HG03469 (cell line): ENCODE results near the gene D2HGDH.
"Not testable (repeated sequence)": the region's sequence is repeated elsewhere in the genome, so short reads cannot be mapped to it uniquely, and the experiment has no call there.

Experiments
- ATAC-seq: cut with Tn5 transposase; IDR thresholded peaks from one replicate; pipeline ENCODE4 v1.9.1; 2021; ENCODE audit warnings: mild to moderate bottlenecking, moderate library complexity, moderate number of reproducible peaks; ENCODE audit not compliant: unreplicated experiment

D2HGDH gene

DNA sequence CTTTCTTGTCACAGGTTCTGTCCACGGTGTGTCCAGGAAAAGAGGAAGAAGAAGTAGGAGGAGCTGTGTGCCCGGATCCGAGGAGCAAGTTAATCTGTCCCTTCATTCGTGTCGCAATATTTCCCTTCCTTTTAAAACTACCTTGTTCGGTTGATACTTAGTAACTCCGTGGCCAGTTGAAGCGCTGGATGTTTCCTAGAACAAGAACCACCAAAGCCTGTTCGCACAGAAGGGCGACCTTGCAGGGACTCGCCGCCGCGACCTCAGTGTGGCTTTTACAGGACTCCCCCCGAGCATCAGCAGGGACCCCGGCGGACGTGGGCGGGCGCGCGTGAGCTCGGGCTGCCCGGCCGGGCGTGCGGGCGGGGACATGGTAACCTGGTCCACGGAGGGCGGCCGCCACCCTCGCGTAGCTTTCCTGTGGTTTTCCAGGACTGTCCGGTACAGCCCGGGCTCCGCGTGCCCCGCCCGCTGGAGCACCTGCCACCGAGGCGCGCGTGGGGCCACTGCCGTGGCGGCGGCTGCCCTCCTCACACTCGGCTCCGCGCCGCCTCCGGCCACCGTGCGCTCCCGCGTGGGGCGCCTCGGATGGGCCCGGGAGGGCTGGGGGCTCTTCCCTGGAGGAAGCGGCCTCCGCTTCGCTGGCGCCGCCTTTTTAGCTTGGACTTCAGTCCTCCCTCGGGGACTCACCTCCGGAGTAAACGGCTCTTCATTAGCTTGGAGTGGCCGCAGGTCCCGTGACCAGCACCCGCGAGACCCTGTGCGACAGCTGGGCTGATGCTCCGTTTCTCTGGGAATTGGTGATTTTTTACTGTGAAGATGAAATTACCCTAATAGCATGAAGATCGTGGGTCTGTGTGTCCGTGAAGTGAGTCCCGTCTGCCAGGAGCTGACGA lies 9.2 kb upstream of the D2HGDH start:
- no peak for ATAC-seq

DNA sequence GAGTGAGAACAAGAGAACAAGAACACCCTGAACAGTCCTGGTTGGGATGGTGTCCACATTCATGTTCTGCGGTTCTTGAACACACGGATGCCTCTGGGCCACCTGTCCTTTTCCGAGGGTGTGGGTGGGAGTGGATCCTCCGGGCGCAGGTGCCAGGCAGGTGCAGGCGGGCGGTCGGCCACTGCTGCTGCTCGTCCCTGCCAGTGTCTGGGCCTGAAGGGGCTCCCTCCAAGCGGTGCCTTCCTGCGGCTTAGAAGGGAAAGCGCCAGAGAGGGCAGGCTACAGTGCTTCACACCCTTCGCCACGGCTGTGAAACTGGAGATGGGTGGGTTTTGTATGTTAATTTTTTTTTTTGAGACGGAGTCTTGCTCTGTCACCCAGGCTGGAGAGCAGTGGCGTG lies 8.0 kb upstream of the D2HGDH start:
- ATAC-seq = no peak

DNA sequence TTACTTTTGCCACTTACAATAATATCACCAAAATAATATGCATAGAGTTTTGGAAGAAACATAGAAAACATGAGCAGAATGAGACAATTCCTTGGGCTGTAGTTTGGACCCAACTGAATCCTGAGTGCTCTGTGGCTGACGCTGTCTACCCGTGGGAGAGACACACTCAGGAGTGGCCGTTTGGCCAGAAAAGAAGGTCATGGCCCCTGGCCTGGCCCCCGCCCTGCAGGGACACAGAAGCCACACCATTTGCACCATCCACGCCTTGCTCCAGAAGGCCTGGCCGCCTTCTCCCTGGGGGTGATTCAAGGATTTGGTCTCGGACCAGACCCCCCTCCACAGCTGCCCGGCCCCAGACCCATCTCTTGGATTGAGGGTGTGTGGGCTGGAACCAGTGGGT lies 6.4 kb upstream of the D2HGDH start:
- no peak for ATAC-seq

DNA sequence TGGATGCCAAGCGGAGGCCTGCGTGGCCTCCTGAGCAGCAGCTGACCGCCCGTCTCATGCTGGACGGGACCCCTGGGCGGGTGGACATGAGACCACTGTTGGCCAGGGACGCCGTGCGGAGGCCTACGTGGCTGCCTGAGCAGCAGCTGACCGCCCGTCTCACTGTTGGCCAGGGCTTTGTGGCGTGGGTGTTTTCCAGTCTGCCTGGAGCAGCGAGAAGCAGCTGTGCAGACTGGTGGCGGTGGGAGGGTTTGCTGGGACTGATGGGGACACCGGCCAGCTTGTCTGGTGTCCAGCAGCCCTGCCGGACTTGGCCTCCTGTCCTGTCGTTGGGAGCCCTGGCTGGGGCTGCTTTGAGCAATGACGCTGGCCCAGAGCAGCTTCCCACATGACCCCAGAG lies 5.8 kb upstream of the D2HGDH start:
- ATAC-seq = no peak

DNA sequence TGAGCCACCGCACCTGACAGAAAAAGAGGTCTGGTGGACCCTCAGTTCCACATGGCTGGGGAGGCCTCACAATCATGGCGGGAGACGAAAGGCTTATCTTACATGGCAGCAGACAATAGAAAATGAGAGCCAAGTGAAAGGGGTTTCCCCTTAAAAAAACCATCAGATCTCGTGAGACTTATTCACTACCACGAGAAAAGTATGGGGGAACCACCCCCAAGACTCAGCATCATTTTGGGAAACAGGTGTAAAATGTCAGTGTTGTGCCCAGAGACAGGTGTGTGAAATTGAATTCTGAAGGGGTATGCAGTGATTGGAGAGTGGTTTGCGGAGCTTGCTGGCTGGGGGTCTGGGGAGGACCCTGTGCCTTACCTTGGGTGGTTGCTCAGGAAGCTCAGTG lies 4.6 kb upstream of the D2HGDH start:
- no peak for ATAC-seq

DNA sequence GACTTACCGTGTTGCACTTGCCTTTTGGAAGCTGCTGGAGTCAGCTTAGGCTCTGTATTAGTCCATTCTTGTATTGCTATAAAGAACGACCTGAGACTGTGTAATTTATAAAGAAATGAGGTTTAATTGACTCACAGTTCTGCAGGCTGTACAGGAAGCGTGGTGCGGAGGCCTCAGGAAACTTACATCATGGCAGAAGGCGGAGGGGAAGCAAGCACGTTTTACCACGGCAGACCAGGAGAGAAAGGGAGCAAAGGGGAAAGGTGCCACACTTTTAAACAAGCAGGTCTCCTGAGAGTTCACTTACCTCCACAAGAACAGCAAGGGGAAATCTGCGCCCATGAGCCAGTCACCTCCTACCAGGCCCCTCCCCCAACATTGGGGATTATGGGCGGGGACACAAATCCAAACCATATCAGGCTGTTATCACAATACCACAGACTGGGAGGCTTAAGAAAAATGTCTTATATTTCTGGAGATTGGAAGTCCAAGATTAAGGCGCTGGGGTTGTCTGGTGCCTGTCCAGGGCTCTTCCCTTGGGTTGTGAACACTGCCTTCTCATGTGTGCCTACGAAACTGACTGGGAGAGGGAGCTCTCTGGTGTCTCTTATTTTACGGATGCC lies 3.6 kb upstream of the D2HGDH start:
- ATAC-seq = no peak

DNA sequence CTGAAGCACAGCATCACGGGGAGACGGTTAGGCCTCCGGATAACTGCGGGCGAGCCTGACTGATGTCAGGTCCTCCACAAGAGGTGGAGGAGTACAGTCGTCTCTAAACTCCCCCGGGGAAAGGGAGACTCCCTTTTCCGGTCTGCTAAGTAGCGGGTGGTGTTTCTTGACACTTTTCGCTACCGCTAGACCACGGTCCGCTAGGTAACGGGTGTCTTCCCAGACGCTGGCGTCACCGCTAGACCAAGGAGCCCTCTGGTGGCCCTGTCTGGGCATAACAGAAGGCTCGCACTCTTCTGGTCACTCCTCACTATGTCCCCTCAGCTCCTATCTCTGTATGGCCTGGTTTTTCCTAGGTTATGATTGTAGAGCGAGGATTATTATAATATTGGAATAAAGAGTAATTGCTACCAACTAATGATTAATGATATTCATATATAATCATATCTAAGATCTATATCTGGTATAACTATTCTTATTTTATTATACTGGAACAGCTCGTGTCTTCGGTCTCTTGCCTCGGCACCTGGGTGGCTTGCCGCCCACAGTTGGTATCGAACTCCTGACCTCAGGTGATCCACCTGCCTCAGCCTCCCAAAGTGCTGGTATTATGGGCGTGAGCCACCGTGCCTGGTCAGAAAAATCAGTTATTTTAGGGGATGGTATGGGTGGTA lies 1.8 kb upstream of the D2HGDH start:
- ATAC-seq = not testable (repeated sequence)

DNA sequence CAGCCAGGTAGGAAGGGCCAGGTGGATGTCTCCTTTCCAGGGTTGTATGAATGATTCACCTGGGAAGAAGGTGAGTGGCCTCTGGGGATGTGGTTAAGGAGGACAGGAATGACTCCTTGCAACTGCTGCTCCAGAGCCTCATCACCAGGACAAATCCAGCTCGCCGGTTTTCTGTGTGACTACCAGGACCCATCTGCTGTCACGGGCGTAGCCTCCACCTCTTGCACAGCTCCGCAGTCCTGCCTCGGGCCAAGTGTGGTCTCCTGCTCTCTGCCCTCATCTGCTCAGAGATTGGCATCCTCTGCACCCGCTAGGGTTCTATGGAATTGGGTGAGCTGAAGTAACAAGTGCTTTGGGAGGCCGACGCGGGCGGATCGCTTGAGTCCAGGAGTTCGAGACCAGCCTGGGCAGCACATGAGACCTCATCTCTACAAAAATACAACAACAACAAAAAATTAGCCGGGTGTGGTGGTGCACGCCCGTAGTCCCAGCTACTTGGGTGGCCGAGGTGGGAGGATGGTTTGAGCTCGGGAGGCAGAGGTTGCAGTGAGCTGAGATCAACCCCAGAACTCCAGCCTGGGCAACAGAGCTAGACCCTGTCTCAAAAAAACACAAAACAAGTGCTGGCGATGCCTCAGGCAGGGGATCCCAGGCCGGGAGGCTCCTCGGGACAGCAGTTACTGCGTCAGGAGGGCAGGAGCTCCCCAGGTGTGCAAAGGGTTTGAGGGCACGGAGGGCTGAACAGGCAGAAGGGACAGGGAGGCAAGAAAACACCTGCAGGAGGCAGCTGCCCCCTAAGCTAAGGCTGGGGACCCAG lies 831 bp upstream of the D2HGDH start:
- ATAC-seq = no peak

DNA sequence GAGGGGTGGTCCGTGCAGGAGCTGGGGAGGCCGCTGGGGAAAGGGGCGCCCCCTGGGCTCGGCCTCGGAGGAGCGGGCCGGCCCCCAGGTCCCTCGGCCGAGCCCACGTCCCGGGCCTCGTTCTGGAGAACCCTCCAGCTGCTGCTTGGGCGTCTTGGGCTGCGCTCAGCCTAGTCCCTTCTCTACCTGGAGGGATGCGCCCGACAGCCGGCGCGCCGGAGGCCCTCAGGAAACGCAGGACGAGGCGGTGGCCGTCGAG lies 293 bp upstream of the D2HGDH start:
- peak; percentile 14 for ATAC-seq

DNA sequence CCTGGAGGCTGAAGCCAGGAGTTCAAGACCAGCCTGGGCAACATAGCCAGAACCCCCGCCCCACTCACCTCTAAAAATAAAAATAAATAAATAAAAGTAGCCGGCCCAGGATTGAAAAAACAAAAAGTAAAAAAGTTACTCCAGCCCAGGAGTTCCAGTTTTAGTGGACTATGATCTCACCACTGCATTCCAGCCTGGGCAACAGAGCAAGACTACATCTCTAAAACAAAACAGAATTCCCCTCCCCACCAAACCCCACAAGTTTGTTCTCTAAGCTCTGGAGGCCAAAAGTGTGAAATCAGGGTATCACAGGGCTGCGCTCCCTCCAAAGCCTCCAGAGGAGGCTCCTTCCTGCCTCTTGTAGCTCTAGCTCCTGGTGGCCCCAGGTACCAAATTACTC lies 1.7 kb downstream of the D2HGDH start:
- no peak for ATAC-seq

DNA sequence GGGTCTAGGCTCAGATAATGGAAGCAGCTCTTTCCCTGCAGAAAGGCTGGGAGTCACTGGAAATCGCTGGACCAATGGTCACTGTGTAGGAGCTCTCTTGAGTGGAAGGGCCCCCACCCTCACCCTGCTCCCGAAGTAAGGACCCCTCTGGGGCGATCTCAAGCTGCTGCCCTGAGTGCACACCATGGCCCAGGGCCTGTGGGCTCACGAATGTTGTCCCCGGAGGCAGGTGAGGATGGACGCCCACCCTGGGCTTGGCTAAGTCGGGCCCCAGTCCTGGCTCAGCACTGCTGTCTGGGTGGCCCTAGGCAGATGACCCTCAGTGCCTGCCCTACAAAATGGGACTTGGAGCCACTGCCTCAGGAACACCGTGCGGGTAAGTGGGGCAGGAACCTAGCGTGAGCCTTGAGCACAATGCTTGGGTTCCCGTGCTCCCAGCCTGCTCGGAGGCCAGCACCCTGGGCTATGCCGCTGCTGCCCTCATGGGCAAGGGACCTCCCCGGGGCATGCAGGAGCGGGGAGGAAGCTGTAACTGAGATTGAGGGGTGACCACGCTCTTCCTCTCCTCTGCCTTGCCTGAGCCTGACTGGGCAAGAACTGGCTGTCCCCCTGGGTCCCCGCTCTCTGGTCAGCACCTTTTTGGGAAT lies 3.7 kb downstream of the D2HGDH start:
- ATAC-seq = no peak

DNA sequence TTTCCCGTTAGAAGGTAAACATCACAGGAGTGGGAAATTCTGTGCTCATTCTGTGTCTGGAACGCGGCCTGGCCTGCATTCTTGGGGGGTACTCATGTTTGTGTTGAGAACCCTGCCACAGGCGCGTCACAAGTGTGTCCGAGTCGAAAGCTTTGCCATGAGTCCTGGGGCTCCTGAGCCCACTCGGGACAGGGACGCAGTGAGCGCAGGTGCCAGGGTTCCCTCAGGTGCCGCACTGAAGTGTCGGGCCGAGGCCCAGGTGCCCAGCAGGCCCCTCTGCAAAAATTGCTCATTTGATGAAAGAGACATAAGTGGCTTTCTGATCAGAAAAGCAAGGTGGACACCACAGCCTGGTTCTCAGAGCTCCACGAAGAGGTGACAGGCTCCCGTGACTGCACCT lies 4.7 kb downstream of the D2HGDH start:
- ATAC-seq = no peak

DNA sequence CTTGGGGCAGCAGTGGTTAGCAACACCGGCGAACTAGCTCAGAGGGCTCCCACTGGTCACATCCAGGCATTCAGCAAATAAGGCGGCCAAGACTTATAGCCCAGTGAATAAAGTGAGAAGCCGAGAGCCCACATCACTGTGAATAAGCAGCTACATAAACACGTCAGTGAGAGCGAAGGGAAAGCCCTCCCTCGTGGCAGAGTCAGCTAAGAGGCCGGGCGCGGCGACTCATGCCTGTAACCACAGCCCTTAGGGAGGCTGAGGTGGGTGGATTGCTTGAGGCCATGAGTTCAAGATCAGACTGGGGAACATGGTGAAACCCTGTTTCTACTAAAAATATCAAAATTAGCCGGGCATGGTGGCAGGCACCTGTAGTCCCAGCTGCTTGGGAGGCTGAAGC lies 5.2 kb downstream of the D2HGDH start:
- ATAC-seq = no peak

DNA sequence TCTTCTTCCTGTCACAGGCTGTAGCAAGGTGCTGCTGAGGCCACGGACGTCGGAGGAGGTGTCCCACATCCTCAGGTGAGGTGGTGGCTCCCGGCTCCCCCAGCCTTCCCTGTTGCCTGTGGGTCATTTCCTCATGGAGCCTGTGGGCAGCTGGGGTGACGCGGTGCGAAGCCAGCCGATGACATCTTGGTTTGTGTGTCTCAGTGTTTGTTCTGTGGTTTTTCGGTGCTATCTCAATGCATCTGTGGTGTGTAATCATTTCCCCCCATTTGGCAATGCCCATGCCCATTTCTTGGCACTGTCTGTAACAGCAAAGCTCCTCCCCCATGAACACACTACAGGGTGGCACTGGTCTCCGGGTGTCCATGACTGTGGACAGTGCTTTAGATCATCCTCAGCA lies 6.6 kb downstream of the D2HGDH start:
- ATAC-seq = no peak

DNA sequence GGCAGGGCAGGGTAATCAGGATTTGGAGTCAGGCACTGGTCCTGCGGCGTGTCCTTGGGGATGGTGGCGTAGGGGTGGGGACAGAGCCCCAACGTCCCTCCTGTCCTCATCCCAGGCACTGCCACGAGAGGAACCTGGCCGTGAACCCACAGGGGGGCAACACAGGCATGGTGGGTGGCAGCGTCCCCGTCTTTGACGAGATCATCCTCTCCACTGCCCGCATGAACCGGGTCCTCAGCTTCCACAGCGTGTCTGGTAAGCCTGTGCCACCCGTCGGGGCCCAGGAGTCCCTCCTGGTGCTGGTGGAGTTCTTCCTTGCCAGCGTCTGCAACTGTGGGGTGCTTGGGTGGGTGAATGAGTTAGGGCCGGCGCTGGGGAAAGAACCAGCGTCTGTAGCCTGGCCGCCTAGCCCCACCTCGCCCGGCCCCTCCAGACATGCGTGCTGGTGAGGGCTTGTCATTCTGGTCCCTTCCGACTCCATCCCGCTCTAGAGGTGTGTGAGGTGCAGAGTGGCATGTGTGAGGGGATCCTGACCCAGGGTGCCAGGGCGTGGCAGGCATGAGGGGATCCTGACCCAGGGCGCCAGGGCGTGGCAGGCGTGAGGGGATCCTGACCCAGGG lies 8.0 kb downstream of the D2HGDH start:
- ATAC-seq = no peak

DNA sequence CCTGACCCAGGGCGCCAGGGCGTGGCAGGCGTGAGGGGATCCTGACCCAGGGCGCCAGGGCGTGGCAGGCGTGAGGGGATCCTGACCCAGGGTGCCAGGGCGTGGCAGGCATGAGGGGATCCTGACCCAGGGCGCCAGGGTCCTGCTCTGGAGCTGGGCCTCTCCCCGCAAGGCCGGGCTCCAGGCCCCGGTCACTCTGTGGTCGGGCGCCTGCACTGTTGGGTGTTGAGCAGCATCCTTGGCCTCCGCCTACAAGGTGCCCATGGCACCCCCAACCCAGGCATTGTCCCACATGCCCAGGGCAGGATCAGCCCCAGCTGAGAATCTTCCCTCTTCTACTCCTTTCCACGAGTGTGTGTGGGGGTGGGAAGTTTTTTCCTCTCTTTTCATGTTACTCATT lies 8.6 kb downstream of the D2HGDH start:
- ATAC-seq = not testable (repeated sequence)

DNA sequence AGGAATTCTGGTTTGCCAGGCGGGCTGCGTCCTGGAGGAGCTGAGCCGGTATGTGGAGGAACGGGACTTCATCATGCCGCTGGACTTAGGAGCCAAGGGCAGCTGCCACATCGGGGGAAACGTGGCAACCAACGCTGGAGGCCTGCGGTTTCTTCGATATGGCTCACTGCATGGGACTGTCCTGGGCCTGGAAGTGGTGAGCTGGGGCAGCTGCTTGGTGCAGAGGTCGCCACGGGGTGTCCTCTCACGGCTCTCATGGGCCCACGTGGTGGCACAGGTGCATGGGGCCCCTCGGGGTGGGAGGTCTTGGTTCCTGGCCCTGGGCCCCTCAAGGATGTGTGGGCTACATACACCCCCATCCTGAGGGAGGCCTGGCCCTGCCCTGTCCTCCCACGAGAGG lies 9.2 kb downstream of the D2HGDH start:
- no peak for ATAC-seq

DNA sequence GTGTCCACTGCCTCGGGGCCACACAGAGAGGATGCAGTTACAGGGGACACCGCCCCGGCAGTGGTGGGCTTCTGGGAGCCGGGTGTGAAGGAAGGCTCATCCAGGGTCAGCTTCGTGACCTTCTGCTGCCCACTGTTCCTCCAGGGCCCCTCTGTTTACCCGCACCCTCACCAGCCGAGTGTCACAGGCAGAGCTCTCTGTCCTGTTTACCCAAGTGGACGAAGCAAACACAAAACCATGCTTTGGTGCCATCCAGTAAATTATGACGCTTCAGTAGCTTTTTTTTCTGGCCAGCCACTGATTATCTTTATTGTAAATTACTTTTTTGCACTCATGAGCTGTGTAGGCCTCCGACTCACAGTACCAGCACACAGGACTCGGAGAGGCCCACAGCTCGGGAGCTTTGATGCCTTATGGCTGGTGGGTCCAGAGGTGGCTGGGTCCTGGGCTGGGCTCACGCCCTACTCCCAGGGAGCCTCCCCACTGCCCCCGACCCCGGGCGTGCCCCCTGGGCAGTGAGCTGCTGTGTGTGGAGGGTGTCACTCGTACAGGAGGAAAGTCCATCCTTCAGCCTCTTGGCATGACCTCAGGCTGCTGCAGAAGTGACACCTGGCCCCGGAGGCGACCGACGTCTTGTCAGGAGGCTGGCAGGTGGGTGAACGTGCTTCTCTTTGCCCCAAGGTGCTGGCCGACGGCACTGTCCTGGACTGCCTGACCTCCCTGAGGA lies 9.8 kb downstream of the D2HGDH start:
- no peak for ATAC-seq

DNA sequence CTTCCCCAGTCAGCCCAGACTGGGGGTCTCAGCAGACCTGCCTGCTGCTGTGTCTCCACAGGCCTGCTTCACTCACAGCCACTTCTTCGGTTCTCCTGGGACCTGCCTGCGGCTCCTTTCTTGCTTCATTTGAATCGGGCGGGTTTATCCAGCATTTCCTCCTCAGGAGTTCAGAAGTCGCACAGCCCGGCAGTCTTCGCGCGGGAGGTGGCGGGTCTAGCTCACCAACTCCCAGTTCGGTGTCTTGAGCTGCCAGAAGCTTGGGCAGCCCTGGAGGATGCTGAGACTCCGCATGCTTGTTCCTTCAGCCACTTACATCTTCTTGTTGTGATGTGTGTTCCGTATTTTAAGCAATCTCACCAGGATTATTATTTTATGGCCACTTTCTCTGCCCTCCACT lies 10.8 kb downstream of the D2HGDH start:
- no peak for ATAC-seq

DNA sequence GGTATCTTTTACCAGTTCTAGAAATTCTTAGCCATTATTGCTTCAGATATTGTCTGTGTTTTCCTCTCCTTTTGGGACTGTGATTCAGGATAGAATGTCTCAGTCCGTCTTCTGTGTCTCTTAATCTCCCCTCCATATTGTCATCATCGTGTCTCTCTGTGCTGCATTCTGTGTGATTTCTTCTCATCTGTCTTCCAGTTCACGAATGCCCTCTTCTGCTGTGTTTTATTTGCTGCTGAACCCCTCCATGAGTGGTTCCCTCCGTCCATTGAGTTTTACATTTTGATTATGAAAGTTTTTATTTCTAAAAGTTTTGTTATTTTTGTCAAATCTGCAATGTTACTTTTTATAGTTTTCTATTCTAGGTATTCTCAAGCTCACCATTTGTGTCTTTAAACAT lies 11.7 kb downstream of the D2HGDH start:
- ATAC-seq = no peak
